ENCODE data around the gene RMRP. TPM values are rescaled to one million over a fixed set of nuclear protein-coding genes. Genes with fewer than 3 reads are reported as not detected.

Gene RMRP
- total RNA-seq = 100 to 1,000 TPM in 1 of 2 donors, not detected in 1; 431 TPM

GRCh38 chr9:35657546-35658136 is at the start of gene RMRP:
RMRP (minus strand) TSS chr9:35658019.
- H3K4me1 ChIP-seq = peaks cover 0 to 42% of the 10 kb centered on the region in 2 donors
- peak within 1 kb of the TSS; percentile 85 to 89 for H3K4me3 ChIP-seq
- peaks cover 15% of the 10 kb centered on the region for H3K36me3 ChIP-seq
- peak; percentile 99 for DNase-seq (ENCODE audit: low spot score)
- H3K9me3 ChIP-seq = no peaks in the 10 kb centered on the region
- peak within 1 kb of the TSS; percentile 97 to 98 for H3K27ac ChIP-seq
- TF ChIP-seq CTCF (IDR thresholded peaks at IDR 0.05) = peak; percentile 12 to 22
- no peaks in the 10 kb centered on the region for H3K27me3 ChIP-seq

DNA sequence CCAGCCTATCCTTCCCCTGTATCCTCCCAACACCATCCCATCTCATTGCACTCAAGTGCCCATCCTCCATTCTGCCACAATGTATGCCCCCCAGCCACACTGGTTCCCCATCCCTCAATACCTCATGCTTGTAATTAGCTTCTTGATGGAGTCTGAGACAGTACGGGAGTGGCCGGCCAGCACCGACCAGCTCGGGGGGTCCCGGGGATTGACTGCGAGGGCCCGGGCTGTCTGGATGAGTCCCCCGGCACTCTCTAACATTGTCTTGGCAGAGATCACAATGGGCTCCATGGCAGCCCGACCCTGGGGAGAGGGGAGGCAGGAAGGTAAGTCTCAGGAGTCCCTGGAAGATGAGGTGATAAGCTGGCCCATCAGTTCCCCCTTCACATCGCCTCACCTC is 49.1 kb upstream of the RMRP start:
- Histone ChIP-seq H3K4me3 (no peak overlapping the region), H3K27me3 (no peaks in the 10 kb centered on the region), H3K36me3 (peaks cover 99% of the 10 kb centered on the region), H3K4me1 (peaks cover 0 to 18% of the 10 kb centered on the region in 2 donors), H3K9me3 (no peaks in the 10 kb centered on the region), H3K27ac (no peak overlapping the region)
- DNase-seq (ENCODE audit: low spot score) = no peak
- TF ChIP-seq CTCF (IDR thresholded peaks at IDR 0.05) = no peak

DNA sequence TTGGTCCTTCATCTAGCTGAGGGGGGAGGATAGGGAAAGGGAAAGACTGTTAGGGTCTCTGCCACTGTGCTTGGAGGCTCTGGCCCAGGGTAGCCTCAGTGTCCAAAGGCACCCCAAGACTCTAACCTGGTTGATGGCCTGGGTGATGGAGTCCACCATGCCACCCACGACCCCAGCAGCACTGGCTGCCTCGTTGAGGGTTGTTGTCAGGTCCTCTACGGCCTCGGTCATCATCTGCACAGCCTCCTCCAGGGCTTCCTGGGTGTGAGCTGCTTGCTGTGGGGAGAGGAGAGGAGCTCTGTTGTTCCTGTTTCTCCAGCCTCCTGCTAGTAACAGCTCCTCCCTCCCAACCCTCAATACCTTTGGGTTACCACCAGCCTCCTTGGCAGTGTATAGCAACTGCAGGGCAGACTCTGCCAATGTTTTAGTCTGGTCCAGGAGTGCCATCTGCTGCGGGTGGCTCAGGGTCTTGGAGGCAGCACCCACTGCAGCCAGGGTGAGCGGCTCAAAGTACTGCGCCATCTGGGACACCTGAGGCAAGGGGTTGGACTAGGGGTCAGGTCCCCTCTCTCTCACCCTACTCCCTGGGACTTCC is 48.1 kb upstream of the RMRP start:
- Histone ChIP-seq H3K9me3 (no peaks in the 10 kb centered on the region), H3K4me1 (peaks cover 0 to 13% of the 10 kb centered on the region in 2 donors), H3K27me3 (no peaks in the 10 kb centered on the region), H3K4me3 (no peak overlapping the region), H3K36me3 (peaks cover 99% of the 10 kb centered on the region), H3K27ac (no peak overlapping the region)
- no peak for TF ChIP-seq CTCF (IDR thresholded peaks at IDR 0.05)
- DNase-seq (ENCODE audit: low spot score) = no peak

GRCh38 chr9:35705372-35705771 is 47.6 kb upstream of the RMRP start:
- Histone ChIP-seq H3K9me3 (no peaks in the 10 kb centered on the region), H3K36me3 (peaks cover 99% of the 10 kb centered on the region), H3K27me3 (no peaks in the 10 kb centered on the region), H3K27ac (peak overlapping the region in 1 of 2 donors; percentile 10), H3K4me1 (peaks cover 0 to 17% of the 10 kb centered on the region in 2 donors), H3K4me3 (no peak overlapping the region)
- no peak for DNase-seq (ENCODE audit: low spot score)
- TF ChIP-seq CTCF (IDR thresholded peaks at IDR 0.05) = no peak

DNA sequence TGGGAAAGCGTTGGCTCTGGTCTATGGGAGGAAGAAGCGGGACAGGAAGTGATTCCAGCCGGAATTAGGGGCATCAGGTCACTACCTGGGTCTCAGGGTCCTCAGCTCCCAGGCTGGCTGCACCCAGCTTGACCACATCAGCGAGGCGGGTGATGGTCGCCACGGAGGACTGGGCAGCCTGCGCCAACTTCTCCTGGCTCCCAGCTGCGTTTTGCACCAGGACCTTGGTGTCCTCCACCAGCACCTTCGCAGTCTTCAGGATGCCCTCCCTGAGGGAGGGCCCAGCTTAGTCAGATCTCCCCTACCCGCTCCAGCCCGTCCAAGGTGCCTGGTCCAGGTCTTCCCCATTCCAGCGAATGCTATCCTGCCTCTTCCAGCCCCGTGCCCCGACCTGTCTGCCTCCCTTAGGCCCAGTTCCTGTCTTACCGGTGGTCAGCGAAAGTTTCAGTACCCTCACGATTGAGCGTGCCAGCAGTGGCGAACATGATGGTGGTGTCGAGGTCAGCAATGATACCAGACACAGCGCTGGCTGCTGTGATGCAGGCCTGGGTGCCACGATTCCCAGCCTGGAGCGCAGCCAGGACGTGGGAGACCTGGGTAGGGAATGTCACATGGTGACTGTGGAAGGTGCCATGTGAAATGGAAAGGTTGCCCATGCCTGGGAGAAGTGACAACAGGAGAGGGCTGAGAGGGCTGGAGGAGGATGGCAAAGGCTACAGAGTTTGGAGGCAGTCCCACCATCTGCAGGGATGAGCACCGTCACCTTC is 46.3 kb upstream of the RMRP start:
- Histone ChIP-seq H3K9me3 (no peaks in the 10 kb centered on the region), H3K27ac (peak overlapping the region; percentile 12 to 45), H3K27me3 (no peaks in the 10 kb centered on the region), H3K36me3 (peaks cover 100% of the 10 kb centered on the region), H3K4me1 (peaks cover 0 to 21% of the 10 kb centered on the region in 2 donors), H3K4me3 (no peak overlapping the region)
- DNase-seq (ENCODE audit: low spot score) = no peak
- TF ChIP-seq CTCF (IDR thresholded peaks at IDR 0.05) = no peak

Measured in right atrium auricular region (tissue), 2 donors.